ENCODE results near the gene GLRA2.

GLRA2 gene

DNA sequence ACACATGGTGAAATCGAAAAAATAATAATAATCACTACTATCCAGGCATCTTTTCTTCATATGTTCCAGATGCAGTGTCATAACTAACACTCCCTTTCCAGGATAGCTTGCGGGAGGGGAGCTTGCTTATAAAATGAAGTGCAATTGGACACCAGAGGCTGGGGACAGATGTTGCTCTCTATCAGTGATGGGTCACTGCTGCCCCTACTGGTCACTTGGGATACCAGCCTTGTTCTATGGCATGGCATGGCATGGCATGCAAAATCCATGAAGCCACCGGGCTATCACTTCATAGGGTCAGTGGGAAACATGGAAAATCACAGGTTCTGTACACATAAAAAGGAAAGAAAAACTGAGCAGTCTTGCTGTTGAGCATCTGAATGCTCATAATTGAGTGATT is 168.1 kb downstream of the GLRA2 start:
- DNase-seq (ENCODE audit: low read depth in 2 of 3, low spot score in 1 of 3), result peak; percentile 4 to 34 (median 16)

DNA sequence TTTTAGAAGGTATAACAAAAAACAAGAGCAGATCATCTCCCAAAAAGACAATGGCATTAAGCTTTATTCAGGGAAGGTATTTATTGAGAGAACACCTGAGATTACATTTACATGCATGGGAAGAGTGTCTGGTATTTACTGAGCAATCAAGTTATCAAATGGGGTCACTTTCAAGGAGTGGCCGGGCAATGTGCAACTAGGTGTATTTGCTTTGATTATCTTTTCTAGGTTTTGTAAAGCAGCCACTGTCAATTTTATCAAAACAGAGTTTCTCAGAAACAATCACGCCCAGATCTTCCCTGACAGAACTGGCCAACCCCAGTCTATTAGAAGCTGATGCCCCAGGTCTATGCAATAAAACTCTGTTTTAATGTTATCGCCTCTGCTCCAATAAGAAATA is 169.5 kb downstream of the GLRA2 start:
- no peak for DNase-seq (ENCODE audit: low read depth in 2 of 3, low spot score in 1 of 3)

DNA sequence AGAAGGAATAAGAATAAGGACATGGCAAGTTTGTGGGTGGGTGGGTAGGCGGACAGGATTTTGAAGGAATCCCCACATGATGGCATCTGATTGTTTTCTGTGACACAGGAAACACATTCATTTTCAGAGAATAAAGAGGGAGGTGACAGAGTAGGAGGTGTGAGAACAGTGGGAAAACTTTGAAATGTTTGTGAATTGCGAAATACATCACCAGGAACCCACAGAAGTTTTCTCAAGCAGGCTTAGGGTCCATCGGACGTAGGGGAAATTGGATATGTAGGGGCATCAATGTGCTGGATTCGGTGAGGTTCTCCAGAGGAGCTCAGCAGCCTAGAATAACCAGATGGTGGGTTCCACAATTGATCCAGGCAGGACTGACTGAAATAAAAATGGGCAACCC is 171.6 kb downstream of the GLRA2 start:
- DNase-seq (ENCODE audit: low read depth in 2 of 3, low spot score in 1 of 3), result no peak

DNA sequence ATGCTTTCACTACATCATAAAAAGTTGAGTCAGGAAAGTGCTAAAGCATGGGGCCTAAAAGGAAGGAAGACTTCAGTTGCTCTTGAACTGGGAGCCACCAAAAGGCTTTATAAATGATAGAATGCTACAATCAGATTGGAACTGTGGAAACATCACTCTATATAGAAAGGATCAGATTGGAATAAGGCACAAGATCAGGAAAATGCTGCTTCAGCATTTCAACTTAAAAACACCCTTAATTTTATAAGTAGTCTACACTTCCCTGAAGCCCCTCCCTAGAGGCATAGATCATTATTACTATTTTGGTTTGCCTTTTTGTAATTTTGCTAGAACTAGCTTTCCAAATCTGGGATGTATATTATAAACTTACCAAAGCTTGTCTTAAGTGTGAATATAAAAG is 172.8 kb downstream of the GLRA2 start:
- DNase-seq (ENCODE audit: low read depth in 2 of 3, low spot score in 1 of 3), result no peak

DNA sequence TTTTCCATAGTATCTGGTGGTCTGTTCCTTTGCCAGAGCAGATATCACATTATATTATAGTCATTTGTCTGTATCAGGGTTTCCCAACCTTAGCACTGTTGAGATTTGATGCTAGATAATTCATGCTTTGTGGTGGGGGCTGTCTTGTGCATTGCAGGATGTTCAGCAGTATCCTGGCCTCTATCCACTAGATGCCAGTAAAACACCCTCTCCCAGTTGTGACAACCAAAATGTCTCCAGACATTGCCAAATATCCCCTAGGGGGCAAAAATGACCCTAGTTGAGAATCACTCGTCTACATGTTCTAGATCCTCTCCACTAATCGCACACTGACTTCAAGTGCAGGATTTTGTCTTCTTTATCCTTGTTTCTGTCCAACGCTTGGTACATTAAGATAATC is 182.8 kb downstream of the GLRA2 start:
- DNase-seq (ENCODE audit: low read depth in 2 of 3, low spot score in 1 of 3), result no peak

DNA sequence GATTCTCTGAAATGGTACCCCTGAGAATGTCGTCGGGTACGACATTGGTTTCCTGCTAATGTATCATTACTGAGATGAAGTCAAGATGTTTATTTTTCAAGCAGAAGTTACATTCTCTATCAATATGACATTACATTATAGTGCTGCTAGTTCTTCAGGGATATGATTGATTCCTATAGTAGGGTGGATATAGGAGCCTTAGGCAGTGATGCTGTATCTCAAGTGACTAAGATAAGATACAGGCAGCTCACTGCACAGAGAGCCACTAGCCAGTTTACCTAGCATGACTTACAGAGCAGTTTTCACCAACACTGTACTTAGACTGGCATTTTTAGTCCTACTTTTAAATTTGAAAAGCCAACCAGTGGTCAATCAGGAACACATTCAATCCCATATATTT is 188.6 kb downstream of the GLRA2 start:
- DNase-seq (ENCODE audit: low read depth in 2 of 3, low spot score in 1 of 3), result no peak

DNA sequence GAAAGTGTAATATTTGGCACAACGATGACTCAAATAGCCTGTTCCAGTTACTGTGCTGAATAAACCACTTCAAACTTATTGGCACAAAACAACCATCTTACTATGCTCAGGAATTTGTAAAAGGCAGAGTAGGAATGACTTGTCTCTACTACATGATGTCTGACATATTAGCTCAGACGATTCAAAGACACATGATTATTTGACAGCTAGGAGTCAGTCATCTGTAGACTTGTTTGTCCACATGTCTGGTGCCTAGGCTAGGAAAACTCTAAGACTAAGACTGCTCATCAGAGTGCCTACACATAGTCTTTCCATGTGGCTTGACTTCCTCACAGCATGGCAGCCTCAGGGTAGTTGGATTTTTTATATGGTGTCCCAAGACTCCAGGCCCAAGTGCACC is 189.1 kb downstream of the GLRA2 start:
- DNase-seq (ENCODE audit: low read depth in 2 of 3, low spot score in 1 of 3), result no peak

DNA sequence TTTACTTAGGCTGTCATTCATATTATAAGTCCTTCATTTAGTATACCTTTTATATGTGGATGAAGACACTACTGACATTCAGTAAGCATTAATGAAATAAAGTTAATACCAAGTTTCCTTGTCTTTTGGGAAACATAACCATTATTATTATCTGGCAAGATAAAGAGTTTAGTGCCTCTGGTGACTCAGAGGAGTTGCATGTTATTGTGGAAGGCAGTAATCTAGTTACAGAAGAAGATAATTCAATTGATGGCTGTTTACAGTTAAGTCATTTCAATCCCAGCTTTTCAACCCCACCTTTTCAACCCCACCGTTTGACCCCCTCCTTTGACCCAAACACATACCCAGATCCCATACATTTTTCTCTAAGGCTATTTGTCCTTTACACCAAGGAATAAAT is 199.7 kb downstream of the GLRA2 start:
- no peak for DNase-seq (ENCODE audit: low read depth in 2 of 3, low spot score in 1 of 3)

DNA sequence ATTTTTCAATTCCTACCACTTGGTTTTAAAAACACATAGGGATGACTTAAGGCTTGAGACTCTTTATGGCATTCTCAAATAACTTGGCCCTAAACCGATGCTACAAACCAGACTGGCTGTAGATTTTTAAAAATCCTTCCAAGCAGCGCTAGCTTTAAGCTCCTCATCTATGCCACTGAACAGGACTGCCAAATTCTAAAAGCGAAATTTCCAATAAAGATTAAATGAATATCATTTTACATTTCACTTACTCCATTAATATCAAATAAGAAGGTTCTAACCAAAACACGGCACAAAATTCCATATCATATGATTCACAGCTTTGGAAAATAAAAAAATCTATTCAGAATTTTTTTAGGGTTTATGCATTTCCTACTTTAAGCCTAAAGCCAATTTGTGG is 209.3 kb downstream of the GLRA2 start:
- no peak for DNase-seq (ENCODE audit: low read depth in 2 of 3, low spot score in 1 of 3)

DNA sequence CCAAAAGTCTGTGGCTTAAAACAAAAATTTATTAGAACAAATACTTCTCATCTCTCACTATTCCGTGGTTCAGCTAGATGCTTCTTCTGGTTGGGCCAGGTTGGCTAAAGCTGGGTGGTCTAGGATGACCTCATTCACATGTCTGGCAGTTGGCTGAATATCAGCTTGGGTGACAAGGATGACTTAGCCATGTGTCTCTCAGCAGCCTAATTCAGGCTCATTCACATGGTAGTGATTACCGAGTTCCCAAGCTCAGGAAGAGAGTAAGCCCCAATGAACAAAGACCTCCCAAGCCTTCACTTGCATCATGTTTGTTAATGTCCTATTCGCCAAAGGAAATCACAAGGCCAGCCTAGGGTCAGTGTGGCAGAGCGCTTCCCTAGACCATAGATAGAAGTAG is 224.1 kb downstream of the GLRA2 start:
- DNase-seq (ENCODE audit: low read depth in 2 of 3, low spot score in 1 of 3), result no peak

DNA sequence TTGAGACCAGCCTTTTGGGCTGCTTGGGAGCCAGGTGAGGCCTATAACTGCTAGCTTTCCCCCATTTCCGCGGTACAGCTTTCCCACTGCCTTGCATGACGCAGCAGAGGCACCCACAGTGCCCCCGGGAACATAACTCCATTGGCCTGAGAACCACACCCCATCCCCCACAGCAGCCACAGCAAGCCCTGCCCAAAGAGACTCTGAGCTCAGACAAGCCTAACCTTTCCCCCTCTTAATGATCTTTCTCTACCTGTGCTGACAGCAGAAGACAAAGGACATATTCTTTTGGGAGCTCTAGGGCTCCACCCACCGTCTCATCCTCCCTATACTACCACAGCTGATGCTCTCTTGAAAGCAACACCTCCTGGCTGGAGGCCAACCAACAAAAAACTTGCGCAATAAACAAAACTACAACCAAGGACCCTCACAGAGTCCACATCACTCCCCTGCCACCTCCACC is 228.7 kb downstream of the GLRA2 start:
- DNase-seq (ENCODE audit: low read depth in 2 of 3, low spot score in 1 of 3), result no peak

DNA sequence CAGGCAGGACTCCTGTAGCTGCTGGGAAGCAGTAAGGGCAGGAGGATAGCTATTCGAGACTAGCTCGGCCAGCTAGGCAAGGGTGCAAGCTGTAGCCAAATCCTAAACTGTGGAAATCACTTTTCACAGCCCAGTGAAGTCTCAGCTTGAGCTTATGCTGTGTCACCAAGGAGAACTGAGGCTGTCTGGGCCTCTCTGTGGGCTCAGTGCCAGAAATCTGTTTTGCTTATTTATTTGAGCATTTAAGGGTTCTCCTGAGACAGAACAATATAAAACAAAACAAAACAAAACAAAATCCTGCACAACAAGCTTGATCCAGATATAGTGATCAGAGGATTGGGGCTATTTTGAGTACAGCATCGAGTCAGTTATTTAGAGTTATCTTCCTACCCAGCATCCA is 246.1 kb downstream of the GLRA2 start:
- DNase-seq (ENCODE audit: low read depth in 2 of 3, low spot score in 1 of 3), result no peak

DNA sequence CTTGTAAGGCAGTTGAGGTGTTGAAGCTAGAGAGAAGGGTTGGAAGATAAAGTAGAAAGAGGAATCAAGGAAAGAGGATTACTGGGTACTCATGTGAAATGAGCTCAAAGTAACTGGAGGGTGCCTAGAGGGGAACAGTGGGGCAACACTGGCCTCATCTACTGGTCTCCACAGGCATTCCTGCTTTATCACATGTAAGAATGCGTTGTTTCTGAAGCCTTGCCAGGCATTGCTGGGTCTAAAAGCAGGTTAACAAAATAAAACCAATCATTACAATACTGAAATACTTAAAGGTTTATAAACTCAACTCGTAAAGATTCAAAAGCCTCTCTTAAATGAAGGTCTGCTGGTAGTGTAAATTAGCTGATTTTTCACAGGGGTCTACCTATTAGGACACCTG is 247.6 kb downstream of the GLRA2 start:
- DNase-seq (ENCODE audit: low read depth in 2 of 3, low spot score in 1 of 3), result no peak

DNA sequence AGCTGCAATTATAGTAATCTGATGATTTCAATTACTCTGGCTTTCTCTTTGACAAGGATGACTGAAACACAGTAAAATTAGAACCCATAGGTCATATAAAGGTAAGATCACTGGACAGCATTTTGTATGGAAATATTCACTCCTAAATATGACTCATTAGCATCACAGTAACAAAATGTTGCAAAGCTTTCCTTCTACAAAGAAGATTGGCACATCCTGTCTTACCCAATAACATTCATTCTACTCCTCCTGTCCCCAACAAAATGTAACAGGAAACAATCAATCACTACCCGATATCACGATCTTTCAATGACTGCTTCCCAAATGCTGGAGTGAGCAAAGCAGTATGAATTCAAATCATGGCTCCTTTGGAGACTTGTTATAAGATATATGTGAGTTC is 248.2 kb downstream of the GLRA2 start:
- no peak for DNase-seq (ENCODE audit: low read depth in 2 of 3, low spot score in 1 of 3)

DNA sequence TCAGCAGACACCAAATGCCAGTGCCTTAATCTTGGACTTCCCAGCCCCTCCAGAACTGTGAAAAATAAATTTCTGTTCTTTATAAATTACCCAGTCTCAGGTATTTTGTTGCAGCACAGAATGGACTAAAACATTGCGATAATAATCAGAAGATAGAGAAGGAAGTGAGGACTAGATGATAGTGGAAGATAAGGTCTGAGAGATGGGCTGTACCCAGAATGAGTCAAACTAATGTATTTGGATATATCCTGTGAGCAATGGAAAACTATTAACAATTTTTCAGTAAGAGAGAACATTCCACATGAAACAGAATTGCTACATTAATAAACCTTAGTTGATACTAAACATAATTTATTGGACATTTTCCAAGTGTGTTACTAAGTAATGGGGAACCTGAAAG is 250.2 kb downstream of the GLRA2 start:
- DNase-seq (ENCODE audit: low read depth in 2 of 3, low spot score in 1 of 3), result no peak

All from stimulated activated CD4-positive, alpha-beta T cell treated with anti-CD3 and anti-CD28 coated beads, Interleukin-12 subunit alpha, Interleukin-12 subunit beta, amount 100 ng/mL, for 48 hours (primary cell).